Measurements from ENCODE around the gene SF3A2. TPM values are rescaled to one million over a fixed set of nuclear protein-coding genes. Genes with fewer than 3 reads are reported as not detected.
A peak's percentile ranks its signal among the peaks of the same experiment; 100 is the strongest.

SF3A2 gene
- total and polyA plus RNA-seq, 2 experiments from 2014 or later: 67.7 to 128 TPM

DNA sequence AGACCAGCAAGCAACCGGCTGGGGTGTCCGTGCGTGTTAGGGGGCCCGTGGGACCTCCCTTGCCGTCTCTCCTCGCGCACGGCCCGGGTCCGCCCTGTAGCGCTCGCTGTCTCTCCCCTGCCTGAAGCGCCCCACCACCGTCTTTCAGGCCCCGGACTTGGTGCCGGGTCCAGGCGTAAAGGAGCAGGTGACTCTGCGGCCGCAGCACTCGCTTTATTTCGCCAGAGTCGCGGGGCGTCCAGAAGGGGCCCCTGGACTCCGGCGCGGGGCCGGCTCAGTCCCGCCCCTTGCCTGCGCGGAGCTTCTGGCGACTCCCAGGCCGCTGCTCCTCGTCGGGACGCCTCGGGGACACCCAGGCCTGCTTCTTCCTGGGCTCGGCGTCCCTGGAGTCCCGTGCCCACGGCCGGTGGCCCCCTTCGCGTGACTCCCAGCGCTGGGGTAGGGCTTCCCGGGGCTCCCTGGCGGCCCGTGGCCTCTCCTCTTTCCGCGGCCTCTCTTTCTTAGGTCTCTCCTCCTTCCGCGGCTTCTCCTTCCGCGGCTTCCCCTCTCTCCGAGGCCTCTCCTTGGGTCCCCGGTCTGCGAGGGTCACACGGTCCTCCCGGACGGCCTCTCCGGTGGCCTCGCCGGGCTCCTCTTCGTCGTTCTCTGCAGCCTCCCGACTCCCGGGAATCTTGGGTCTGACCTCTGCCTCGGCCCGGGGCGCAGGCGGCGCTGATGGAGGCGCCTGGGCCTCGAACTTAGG lies 15.6 kb downstream of the SF3A2 start:
- Histone ChIP-seq H3K4me3 (peak overlapping the region; percentile 69), H3K27me3 (ENCODE audit: insufficient read depth) (peaks cover 21% of the 10 kb centered on the region), H3K27ac (ENCODE audit: low read depth) (no peak overlapping the region), H3K4me1 (ENCODE audit: insufficient read depth) (peaks cover 5% of the 10 kb centered on the region; the same call in 1 of the 2 replicates), H3K4me2 (peak overlapping the region; percentile 93), H3K79me2 (replicated peaks; ENCODE audit: insufficient read depth) (no peaks in the 10 kb centered on the region), H4K20me1 (replicated peaks; ENCODE audit: insufficient read depth) (no peaks in the 10 kb centered on the region), H2AFZ (peak overlapping the region; percentile 98), H3F3A (replicated peaks; ENCODE audit: low read depth) (peaks cover 4% of the 10 kb centered on the region; the same call in 1 of the 2 replicates), H3K9me2 (ENCODE audit: insufficient read depth) (no peaks in the 10 kb centered on the region), H3K36me3 (ENCODE audit: insufficient read depth) (no peaks in the 10 kb centered on the region)
- H3K27me3 Mint-ChIP-seq (ENCODE audit: insufficient read depth, low read depth, poor library complexity): peaks cover 37% of the 10 kb centered on the region
- DNase-seq (ENCODE audit: low spot score) (peak; percentile 39), ATAC-seq (peak; percentile 0; the same call in 2 of the 3 replicates)
- H3K27ac Mint-ChIP-seq: no peak overlapping the region
- no peaks in the 10 kb centered on the region for H3K9me3 Mint-ChIP-seq
- peaks cover 3% of the 10 kb centered on the region; the same call in 2 of the 3 replicates for H3K4me1 Mint-ChIP-seq
- TF ChIP-seq, protein P1, sequence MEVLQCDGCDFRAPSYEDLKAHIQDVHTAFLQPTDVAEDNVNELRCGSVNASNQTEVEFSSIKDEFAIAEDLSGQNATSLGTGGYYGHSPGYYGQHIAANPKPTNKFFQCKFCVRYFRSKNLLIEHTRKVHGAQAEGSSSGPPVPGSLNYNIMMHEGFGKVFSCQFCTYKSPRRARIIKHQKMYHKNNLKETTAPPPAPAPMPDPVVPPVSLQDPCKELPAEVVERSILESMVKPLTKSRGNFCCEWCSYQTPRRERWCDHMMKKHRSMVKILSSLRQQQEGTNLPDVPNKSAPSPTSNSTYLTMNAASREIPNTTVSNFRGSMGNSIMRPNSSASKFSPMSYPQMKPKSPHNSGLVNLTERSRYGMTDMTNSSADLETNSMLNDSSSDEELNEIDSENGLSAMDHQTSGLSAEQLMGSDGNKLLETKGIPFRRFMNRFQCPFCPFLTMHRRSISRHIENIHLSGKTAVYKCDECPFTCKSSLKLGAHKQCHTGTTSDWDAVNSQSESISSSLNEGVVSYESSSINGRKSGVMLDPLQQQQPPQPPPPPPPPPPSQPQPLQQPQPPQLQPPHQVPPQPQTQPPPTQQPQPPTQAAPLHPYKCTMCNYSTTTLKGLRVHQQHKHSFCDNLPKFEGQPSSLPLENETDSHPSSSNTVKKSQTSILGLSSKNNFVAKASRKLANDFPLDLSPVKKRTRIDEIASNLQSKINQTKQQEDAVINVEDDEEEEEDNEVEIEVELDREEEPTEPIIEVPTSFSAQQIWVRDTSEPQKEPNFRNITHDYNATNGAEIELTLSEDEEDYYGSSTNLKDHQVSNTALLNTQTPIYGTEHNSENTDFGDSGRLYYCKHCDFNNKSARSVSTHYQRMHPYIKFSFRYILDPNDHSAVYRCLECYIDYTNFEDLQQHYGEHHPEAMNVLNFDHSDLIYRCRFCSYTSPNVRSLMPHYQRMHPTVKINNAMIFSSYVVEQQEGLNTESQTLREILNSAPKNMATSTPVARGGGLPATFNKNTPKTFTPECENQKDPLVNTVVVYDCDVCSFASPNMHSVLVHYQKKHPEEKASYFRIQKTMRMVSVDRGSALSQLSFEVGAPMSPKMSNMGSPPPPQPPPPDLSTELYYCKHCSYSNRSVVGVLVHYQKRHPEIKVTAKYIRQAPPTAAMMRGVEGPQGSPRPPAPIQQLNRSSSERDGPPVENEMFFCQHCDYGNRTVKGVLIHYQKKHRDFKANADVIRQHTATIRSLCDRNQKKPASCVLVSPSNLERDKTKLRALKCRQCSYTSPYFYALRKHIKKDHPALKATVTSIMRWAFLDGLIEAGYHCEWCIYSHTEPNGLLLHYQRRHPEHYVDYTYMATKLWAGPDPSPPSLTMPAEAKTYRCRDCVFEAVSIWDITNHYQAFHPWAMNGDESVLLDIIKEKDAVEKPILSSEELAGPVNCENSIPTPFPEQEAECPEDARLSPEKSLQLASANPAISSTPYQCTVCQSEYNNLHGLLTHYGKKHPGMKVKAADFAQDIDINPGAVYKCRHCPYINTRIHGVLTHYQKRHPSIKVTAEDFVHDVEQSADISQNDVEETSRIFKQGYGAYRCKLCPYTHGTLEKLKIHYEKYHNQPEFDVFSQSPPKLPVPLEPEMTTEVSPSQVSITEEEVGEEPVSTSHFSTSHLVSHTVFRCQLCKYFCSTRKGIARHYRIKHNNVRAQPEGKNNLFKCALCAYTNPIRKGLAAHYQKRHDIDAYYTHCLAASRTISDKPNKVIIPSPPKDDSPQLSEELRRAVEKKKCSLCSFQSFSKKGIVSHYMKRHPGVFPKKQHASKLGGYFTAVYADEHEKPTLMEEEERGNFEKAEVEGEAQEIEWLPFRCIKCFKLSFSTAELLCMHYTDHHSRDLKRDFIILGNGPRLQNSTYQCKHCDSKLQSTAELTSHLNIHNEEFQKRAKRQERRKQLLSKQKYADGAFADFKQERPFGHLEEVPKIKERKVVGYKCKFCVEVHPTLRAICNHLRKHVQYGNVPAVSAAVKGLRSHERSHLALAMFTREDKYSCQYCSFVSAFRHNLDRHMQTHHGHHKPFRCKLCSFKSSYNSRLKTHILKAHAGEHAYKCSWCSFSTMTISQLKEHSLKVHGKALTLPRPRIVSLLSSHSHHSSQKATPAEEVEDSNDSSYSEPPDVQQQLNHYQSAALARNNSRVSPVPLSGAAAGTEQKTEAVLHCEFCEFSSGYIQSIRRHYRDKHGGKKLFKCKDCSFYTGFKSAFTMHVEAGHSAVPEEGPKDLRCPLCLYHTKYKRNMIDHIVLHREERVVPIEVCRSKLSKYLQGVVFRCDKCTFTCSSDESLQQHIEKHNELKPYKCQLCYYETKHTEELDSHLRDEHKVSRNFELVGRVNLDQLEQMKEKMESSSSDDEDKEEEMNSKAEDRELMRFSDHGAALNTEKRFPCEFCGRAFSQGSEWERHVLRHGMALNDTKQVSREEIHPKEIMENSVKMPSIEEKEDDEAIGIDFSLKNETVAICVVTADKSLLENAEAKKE (CRISPR knock-in tag; IDR thresholded peaks at IDR 0.05): no peak
- TF ChIP-seq ZNF114 (CRISPR knock-in tag; IDR thresholded peaks at IDR 0.05): no peak
- TF ChIP-seq, protein P2, sequence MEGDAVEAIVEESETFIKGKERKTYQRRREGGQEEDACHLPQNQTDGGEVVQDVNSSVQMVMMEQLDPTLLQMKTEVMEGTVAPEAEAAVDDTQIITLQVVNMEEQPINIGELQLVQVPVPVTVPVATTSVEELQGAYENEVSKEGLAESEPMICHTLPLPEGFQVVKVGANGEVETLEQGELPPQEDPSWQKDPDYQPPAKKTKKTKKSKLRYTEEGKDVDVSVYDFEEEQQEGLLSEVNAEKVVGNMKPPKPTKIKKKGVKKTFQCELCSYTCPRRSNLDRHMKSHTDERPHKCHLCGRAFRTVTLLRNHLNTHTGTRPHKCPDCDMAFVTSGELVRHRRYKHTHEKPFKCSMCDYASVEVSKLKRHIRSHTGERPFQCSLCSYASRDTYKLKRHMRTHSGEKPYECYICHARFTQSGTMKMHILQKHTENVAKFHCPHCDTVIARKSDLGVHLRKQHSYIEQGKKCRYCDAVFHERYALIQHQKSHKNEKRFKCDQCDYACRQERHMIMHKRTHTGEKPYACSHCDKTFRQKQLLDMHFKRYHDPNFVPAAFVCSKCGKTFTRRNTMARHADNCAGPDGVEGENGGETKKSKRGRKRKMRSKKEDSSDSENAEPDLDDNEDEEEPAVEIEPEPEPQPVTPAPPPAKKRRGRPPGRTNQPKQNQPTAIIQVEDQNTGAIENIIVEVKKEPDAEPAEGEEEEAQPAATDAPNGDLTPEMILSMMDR (conservative IDR thresholded peaks at IDR 0.05; ENCODE audit: low read depth in 2 of 2): 0 out of 4 replicates have a peak, but pooled peaks of 1 of the 2 experiments have one; percentile 0
- peak overlapping the region; percentile 64; the same call in 1 of the 3 replicates for H3K4me3 Mint-ChIP-seq
- peaks cover 4% of the 10 kb centered on the region; the same call in 1 of the 3 replicates for H3K36me3 Mint-ChIP-seq (ENCODE audit: low read depth)

Measured in GM23338 (cell line).